NCI-H524 (cell line): ENCODE measurements around the gene ILF2.

ENCODE experiments used
- DNase-seq, 2 experiments: peaks; one replicate each; lab custom pipeline; 2025; lab: John Stamatoyannopoulos, UW

Gene ILF2

GRCh38 chr1:153627715-153628626 lies 42.8 kb downstream of the ILF2 start, which contains the start of gene S100A1:
TSS of gene S100A1 (plus strand) at chr1:153628434. CDS start at chr1:153630522, 2,088 bp downstream.
- DNase-seq: no peak

GRCh38 chr1:153626904-153627714 lies 43.7 kb downstream of the ILF2 start, which contains the start of gene S100A13:
TSS of gene S100A13 (minus strand) at chr1:153627505. CDS start at chr1:153626472, 1,033 bp downstream.
- DNase-seq: peak; percentile 63 to 85

GRCh38 chr1:153626477-153626903 lies 44.3 kb downstream of the ILF2 start:
- DNase-seq: no peak

- DNase-seq: no peak
These were observed 45.7 kb downstream of the ILF2 start for GRCh38 chr1:153624965-153625611.

- no peak for DNase-seq
These were observed 47.7 kb downstream of the ILF2 start for GRCh38 chr1:153623101-153623500.

GRCh38 chr1:153619171-153619570 lies 51.6 kb downstream of the ILF2 start:
- DNase-seq: no peak

- peak; percentile 47 to 65 for DNase-seq
These were observed 53.1 kb downstream of the ILF2 start for GRCh38 chr1:153617663-153618062.

- DNase-seq: no peak
These were observed 53.9 kb downstream of the ILF2 start for GRCh38 chr1:153616917-153617311.

- DNase-seq: no peak
These were observed 54.5 kb downstream of the ILF2 start, which contains the start of gene S100A14 for GRCh38 chr1:153616144-153616916. TSS of gene S100A14 (minus strand) at chr1:153616325. CDS start at chr1:153615858, 467 bp downstream.

GRCh38 chr1:153615406-153615805 lies 55.4 kb downstream of the ILF2 start:
- no peak for DNase-seq

- no peak for DNase-seq
These were observed 55.9 kb downstream of the ILF2 start for GRCh38 chr1:153614906-153615305.

- no peak for DNase-seq
These were observed 56.4 kb downstream of the ILF2 start for GRCh38 chr1:153614189-153614900.

- DNase-seq: no peak
These were observed 57.4 kb downstream of the ILF2 start for GRCh38 chr1:153613406-153613805.

- DNase-seq: no peak
These were observed 58.0 kb downstream of the ILF2 start, which contains the start of gene S100A16 for GRCh38 chr1:153612755-153613331. TSS of gene S100A16 (minus strand) at chr1:153613137. CDS start at chr1:153608151, 4,986 bp downstream.

GRCh38 chr1:153612111-153612754 lies 58.6 kb downstream of the ILF2 start:
- DNase-seq: no peak
